Fibroblast of pulmonary artery (primary cell): ENCODE measurements around the gene AHI1.
"Not testable (repeated sequence)": the region's sequence is repeated elsewhere in the genome, so short reads cannot be mapped to it uniquely, and the experiment has no call there.

ENCODE experiments used
- DNase-seq: peaks from one replicate; pipeline ENCODE4 v3.0.0-alpha.2; 2010; ENCODE audit warnings: low read depth
- H3K4me3 ChIP-seq: replicated peaks from 2 replicates; pipeline ENCODE4 v1.5.1; 2011; ENCODE audit warnings: low read depth, mild to moderate bottlenecking, control low read depth, low read length, moderate library complexity
- TF ChIP-seq, protein P1 (sequence below): IDR thresholded peaks from 2 replicates; pipeline ENCODE4 v1.5.1; 2011; ENCODE audit warnings: mild to moderate bottlenecking, control low read depth, low read length, inconsistent platforms; ENCODE audit errors: missing control alignments

AHI1 gene

DNA sequence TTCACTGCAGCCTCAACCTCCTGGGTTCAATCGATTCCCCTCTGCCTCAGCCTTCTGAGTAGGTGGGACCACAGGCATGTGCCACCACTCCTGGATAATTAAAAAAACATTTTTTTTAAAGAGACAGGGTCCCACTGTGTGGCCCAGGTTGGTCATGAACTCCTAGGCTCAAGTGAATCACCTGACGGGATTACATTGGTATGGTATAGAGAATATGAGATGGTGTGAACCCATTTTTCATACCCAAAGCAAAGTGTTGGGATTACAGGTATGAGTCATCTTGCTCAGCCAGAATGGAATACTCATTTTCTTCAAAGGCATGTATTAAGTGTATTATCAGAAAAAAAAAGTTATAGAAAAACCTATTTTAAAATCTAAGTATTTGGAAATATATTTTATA is 114.2 kb downstream of the AHI1 start:
- no peak overlapping the region for H3K4me3 ChIP-seq
- no peak for DNase-seq
- TF ChIP-seq, protein P1, sequence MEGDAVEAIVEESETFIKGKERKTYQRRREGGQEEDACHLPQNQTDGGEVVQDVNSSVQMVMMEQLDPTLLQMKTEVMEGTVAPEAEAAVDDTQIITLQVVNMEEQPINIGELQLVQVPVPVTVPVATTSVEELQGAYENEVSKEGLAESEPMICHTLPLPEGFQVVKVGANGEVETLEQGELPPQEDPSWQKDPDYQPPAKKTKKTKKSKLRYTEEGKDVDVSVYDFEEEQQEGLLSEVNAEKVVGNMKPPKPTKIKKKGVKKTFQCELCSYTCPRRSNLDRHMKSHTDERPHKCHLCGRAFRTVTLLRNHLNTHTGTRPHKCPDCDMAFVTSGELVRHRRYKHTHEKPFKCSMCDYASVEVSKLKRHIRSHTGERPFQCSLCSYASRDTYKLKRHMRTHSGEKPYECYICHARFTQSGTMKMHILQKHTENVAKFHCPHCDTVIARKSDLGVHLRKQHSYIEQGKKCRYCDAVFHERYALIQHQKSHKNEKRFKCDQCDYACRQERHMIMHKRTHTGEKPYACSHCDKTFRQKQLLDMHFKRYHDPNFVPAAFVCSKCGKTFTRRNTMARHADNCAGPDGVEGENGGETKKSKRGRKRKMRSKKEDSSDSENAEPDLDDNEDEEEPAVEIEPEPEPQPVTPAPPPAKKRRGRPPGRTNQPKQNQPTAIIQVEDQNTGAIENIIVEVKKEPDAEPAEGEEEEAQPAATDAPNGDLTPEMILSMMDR, result no peak

DNA sequence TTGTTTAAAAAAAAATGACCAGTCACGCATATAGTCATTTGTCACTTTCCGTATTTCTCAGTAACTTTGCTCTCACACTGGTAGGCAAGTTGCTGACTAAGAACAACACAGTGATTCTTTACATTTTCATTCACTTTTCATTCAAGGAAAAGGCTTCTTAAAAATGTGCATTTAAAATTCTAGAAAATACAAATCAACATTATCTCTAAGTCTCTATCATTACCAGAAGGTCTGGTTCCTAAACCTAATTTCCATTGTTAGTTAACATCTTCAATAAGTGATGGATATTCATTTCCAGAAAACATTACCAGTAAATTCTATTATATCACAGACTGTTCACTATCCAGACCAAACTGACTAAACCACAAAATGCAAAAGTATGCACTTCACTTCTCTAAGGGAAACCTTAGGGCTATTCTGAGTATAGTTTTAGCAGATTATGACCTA is 115.3 kb downstream of the AHI1 start:
- TF ChIP-seq, protein P1, result no peak
- no peak for DNase-seq
- H3K4me3 ChIP-seq, result no peak overlapping the region

DNA sequence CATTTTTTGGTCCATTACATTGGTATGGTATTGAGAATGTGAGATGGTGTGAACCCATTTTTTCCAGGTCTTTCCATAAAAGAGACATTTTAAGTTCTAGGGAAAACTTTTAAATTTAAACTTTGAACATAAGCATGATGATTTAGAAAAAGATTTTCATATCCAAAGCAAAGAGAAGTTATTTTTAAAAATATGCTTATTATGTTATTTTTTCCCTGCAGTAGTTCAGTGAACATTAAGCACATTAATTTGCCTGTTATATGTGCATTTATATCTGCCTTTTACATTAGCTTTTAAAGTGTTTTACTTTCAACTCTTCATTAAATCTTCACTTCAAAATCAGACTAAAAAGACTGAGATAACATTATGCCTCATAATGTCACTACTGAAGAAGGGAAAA is 116.7 kb downstream of the AHI1 start:
- H3K4me3 ChIP-seq, result no peak overlapping the region
- TF ChIP-seq, protein P1, result no peak
- no peak for DNase-seq

DNA sequence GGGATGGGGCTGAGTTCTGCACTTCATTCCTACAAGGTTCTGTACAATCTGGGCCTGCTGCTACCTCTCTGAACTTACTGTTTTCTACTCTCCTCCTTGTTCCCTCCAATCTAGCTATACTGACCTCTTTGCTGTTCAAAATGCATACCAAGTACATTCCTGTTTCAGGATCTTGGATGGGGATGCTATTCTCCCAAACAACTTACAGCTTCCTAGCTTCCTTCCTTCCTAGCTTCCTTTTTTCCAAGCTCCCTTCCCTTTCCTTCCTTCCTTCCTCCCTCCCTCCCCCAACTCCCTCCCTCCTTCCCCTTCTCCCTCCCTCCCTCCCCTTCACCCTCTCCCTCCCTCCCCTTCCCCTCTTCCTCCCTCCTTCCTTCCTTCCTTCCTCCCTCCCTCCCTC is 117.9 kb downstream of the AHI1 start:
- H3K4me3 ChIP-seq, result no peak overlapping the region
- no peak for DNase-seq
- TF ChIP-seq, protein P1, result no peak

DNA sequence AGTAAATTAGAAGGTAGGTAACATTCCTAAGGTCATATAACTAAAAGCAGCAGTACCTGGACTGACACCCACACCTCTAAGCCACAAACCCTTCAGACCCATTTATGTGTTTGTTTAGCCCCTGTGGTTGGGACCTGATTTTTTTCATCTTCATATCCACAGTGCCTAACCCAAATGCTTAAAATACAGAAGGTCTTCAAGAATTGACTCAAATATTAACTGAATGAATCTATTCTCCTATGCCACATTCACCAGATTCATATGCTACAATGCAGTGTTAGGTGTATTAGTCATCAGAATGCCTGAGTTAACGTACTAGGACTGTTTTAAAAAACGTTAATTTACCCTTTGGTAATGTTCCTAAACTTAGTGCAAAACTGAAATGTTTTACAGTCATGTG is 124.8 kb downstream of the AHI1 start:
- H3K4me3 ChIP-seq, result no peak overlapping the region
- no peak for DNase-seq
- TF ChIP-seq, protein P1, result no peak

DNA sequence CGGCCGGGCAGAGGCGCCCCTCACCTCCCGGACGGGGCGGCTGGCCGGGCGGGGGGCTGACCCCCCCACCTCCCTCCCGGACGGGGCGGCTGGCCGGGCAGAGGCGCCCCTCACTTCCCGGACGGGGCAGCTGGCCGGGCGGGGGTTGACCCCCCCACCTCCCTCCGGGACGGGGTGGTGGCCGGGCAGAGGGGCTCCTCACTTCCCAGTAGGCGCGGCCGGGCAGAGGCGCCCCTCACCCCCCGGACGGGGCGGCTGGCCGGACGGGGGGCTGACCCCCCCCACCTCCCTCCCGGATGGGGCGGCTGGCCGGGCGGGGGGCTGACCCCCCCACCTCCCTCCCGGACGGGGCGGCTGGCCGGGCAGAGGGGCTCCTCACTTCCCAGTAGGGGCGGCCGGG is 133.9 kb downstream of the AHI1 start:
- not testable (repeated sequence) for DNase-seq, H3K4me3 ChIP-seq

DNA sequence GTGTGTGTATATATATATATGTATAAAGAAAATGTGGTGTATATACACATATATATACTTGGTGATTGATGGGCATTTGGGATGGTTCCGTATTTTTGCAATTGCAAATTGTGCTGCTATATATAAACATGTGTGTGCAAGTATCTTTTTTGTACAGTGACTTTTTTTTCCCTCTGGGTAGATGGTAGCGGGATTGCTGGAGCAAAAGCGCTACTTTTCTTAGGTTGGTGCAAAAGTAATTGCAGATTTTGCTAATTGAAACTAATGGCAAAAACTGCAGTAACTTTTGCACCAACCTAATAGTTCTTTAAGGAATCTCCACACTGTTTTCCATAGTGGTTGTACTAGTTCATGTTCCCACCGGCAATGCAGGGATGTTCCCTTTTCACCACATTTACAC is 135.4 kb downstream of the AHI1 start:
- TF ChIP-seq, protein P1, result no peak
- DNase-seq, result no peak

DNA sequence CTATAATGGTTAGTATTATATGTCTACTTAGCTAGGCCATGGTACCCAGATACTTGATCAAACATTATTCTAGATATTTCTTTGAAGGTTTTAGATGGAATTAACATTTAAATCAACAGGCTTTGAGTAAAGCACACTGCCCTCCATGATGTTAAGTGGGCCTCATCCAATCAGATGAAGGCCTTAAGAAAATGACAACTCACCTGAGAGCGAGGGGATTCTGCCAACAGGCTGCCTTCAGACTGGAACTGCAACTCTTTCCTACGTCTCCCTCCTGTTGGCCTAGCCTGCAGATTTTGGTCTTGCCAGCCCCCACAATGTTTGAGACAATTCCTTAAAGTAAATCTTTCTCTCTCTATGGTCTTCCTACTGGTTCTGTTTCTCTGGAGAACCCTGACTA is 137.3 kb downstream of the AHI1 start:
- no peak for DNase-seq
- TF ChIP-seq, protein P1, result no peak
- H3K4me3 ChIP-seq, result no peak overlapping the region

More for the DNA sequence above, 135.4 kb downstream of the AHI1 start:
- no peak overlapping the region for H3K4me3 ChIP-seq
